HepG2 (cell line): ENCODE measurements around the gene ZNF225. TPM values are rescaled to one million over a fixed set of nuclear protein-coding genes. Genes with fewer than 3 reads are reported as not detected.
A peak's percentile ranks its signal among the peaks of the same experiment; 100 is the strongest.

Experiments
- FOXC1 ChIP-seq: sonication (generic); formaldehyde crosslinking; IDR thresholded peaks from 2 replicates; pipeline ENCODE4 v1.8.0; 2022; ENCODE audit warnings: mild to moderate bottlenecking, missing genetic modification reagents, borderline replicate concordance
- HOXA3 ChIP-seq: sonication (generic); formaldehyde crosslinking; IDR thresholded peaks from 2 replicates; pipeline ENCODE4 v1.5.0; 2020; ENCODE audit warnings: missing genetic modification reagents
- NCOA5 ChIP-seq: sonication (generic); formaldehyde crosslinking; IDR thresholded peaks from 2 replicates; pipeline ENCODE4 v1.4.0; 2020; ENCODE audit warnings: missing genetic modification reagents
- PLRG1 ChIP-seq: fragments of 450-650 bp; conservative IDR thresholded peaks from 2 replicates; pipeline ENCODE4 v1.6.1; 2016
- POLR2G ChIP-seq: fragments of 200-400 bp; formaldehyde crosslinking; IDR thresholded peaks from 2 replicates; pipeline ENCODE4 v1.6.1; 2018; ENCODE audit warnings: mild to moderate bottlenecking, low read depth, low read length, moderate library complexity
- PRDM10 ChIP-seq: sonication (generic); formaldehyde crosslinking; IDR thresholded peaks from 2 replicates; pipeline ENCODE4 v1.4.0; 2020; ENCODE audit warnings: low read depth, missing genetic modification reagents
- REXO4 ChIP-seq: sonication (generic); formaldehyde crosslinking; IDR thresholded peaks from 2 replicates; pipeline ENCODE4 v1.8.0; 2022; ENCODE audit warnings: missing genetic modification reagents, mild to moderate bottlenecking, borderline replicate concordance
- SOX5 ChIP-seq: IDR thresholded peaks from 2 replicates; pipeline ENCODE4 v1.6.1; 2016; ENCODE audit warnings: borderline replicate concordance
- TEAD2 ChIP-seq: sonication (generic); formaldehyde crosslinking; IDR thresholded peaks from 2 replicates; pipeline ENCODE4 v1.9.0; 2021; ENCODE audit warnings: missing genetic modification reagents
- ZBTB26 ChIP-seq: IDR thresholded peaks from 2 replicates; pipeline ENCODE4 v1.6.1; 2016; ENCODE audit warnings: missing compliant biosample characterization, missing genetic modification reagents, borderline replicate concordance
- ZNF143 ChIP-seq: sonication (generic); formaldehyde crosslinking; IDR thresholded peaks from 2 replicates; pipeline ENCODE4 v1.4.0; 2020; ENCODE audit warnings: missing genetic modification reagents
- ZNF276 ChIP-seq: sonication (generic); formaldehyde crosslinking; IDR thresholded peaks from 2 replicates; pipeline ENCODE4 v1.4.0; 2020; ENCODE audit warnings: mild to moderate bottlenecking, low read depth, missing genetic modification reagents
- ZNF574 ChIP-seq: sonication (generic); formaldehyde crosslinking; IDR thresholded peaks from 2 replicates; pipeline ENCODE4 v1.4.0; 2020; ENCODE audit warnings: missing genetic modification reagents
- ZNF792 ChIP-seq: IDR thresholded peaks from 2 replicates; pipeline ENCODE4 v1.6.1; 2016
- polyA plus RNA-seq, 8 experiments: library from polyadenylated mRNA; depleted of rRNA in 3 of 8; stranded (reverse) in 7 of 8; unstranded in 1 of 8; fragments of >200 nt; fragmentation: Illumina TruSeq in 4 of 8; extraction: Trizol in 4 of 8; gene quantifications; 2 replicates each; pipeline versions ENCODE4 v1.2.1 to v1.2.3, GENCODE V29; 2011 to 2016; ENCODE audit warnings: low read depth in 4 of 8, missing spikeins in 1 of 8, mixed read lengths in 1 of 8; ENCODE audit not compliant: insufficient read depth in 1 of 8
- total RNA-seq, 5 experiments: library from RNA; depleted of rRNA; stranded (reverse); fragments of >200 nt; fragmentation: Illumina TruSeq; extraction: Trizol; gene quantifications; 2 replicates each; pipeline ENCODE4 v1.2.3, GENCODE V29; 2016; ENCODE audit warnings: low read depth in 1 of 5
- TF ChIP-seq, protein P1 (sequence below): sonication (generic); formaldehyde crosslinking; IDR thresholded peaks from 2 replicates; pipeline ENCODE4 v1.5.0; 2020; ENCODE audit warnings: missing genetic modification reagents, mild to moderate bottlenecking, borderline replicate concordance

ZNF225 gene
- total and polyA plus RNA-seq, 2 of the 13 experiments (the other 11 are each of a cell fraction or from before 2014, with no cell fraction given) = 0.87 to 3.3 TPM

- no peak for TF ChIP-seq PRDM10 (CRISPR knock-in tag)
- TF ChIP-seq PLRG1 = no peak
- no peak for TF ChIP-seq REXO4 (CRISPR knock-in tag)
- TF ChIP-seq ZNF143 (CRISPR knock-in tag) = peak; percentile 96
- TF ChIP-seq FOXC1 (CRISPR knock-in tag) = peak; percentile 48; the same call in 1 of the 2 replicates
- peak; percentile 95 for TF ChIP-seq ZNF574 (CRISPR knock-in tag)
- TF ChIP-seq HOXA3 (CRISPR knock-in tag) = peak; percentile 81; the same call in 1 of the 2 replicates
- TF ChIP-seq TEAD2 (CRISPR knock-in tag) = no peak
- peak; percentile 75 for TF ChIP-seq POLR2G
- TF ChIP-seq, protein P1, sequence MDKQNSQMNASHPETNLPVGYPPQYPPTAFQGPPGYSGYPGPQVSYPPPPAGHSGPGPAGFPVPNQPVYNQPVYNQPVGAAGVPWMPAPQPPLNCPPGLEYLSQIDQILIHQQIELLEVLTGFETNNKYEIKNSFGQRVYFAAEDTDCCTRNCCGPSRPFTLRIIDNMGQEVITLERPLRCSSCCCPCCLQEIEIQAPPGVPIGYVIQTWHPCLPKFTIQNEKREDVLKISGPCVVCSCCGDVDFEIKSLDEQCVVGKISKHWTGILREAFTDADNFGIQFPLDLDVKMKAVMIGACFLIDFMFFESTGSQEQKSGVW (CRISPR knock-in tag) = no peak
- peak; percentile 42; the same call in 1 of the 2 replicates for TF ChIP-seq SOX5
- no peak; the same call in 1 of the 2 replicates for TF ChIP-seq ZNF792 (CRISPR knock-in tag)
- TF ChIP-seq ZBTB26 (CRISPR knock-in tag) = peak; percentile 46; the same call in 1 of the 2 replicates
- no peak for TF ChIP-seq ZNF276 (CRISPR knock-in tag)
- TF ChIP-seq NCOA5 (CRISPR knock-in tag) = no peak
Measured at GRCh38 chr19:44093931-44094765, 19.1 kb upstream of the ZNF225 start, which contains the start of gene ZNF224 (continued).
